RWPE2 (cell line): ENCODE results near the gene POC5.

Experiments
- ATAC-seq: fragments of 200-7000 bp; cut with Tn5 transposase; 3 replicates; pipeline ENCODE4 v1.9.1; 2021; ENCODE audit warnings: low read depth
- DNase-seq: peaks from one replicate; pipeline ENCODE4 v3.0.0-alpha.2; 2020; ENCODE audit warnings: low spot score
- H3K27ac ChIP-seq: fragments of 450-650 bp; 2 replicates; pipeline ENCODE4 v1.5.1; 2017; ENCODE audit warnings: mild to moderate bottlenecking; ENCODE audit not compliant: poor library complexity, severe bottlenecking
- H3K27me3 ChIP-seq: fragments of 250-450 bp; sonication (Bioruptor Pico); 2 replicates; pipeline ENCODE4 v1.5.1; 2021; ENCODE audit warnings: mild to moderate bottlenecking, moderate library complexity; ENCODE audit not compliant: insufficient read depth, poor library complexity, severe bottlenecking
- H3K36me3 ChIP-seq: fragments of 250-450 bp; sonication (Bioruptor Pico); 2 replicates; pipeline ENCODE4 v1.5.1; 2020; ENCODE audit warnings: low read depth, mild to moderate bottlenecking, moderate library complexity
- H3K4me1 ChIP-seq: fragments of 250-450 bp; sonication (Bioruptor Pico); 2 replicates; pipeline ENCODE4 v1.5.1; 2021; ENCODE audit warnings: mild to moderate bottlenecking, moderate library complexity; ENCODE audit not compliant: insufficient read depth, poor library complexity, severe bottlenecking
- H3K4me3 ChIP-seq: fragments of 250-450 bp; sonication (Bioruptor Pico); 2 replicates; pipeline ENCODE4 v1.5.1; 2021; ENCODE audit warnings: mild to moderate bottlenecking, moderate library complexity; ENCODE audit not compliant: severe bottlenecking
- H3K9me3 ChIP-seq: fragments of 250-450 bp; sonication (Bioruptor Pico); 2 replicates; pipeline ENCODE4 v1.5.1; 2021; ENCODE audit warnings: mild to moderate bottlenecking, moderate library complexity; ENCODE audit not compliant: severe bottlenecking
- CTCF ChIP-seq: fragments of 450-650 bp; IDR thresholded peaks from one replicate; pipeline ENCODE4 v1.5.1; 2017; ENCODE audit warnings: mild to moderate bottlenecking, moderate library complexity; ENCODE audit not compliant: poor library complexity, severe bottlenecking

Gene POC5

GRCh38 chr5:75678155-75678554 lies 39.1 kb downstream of the POC5 start:
- Histone ChIP-seq H3K9me3 (no peaks in the 10 kb centered on the region), H3K36me3 (peaks cover 34% of the 10 kb centered on the region), H3K4me3 (no peak overlapping the region), H3K27ac (no peak overlapping the region), H3K4me1 (peaks cover 7% of the 10 kb centered on the region), H3K27me3 (no peaks in the 10 kb centered on the region)
- DNase-seq (no peak), ATAC-seq (no peak)
- TF ChIP-seq CTCF = no peak

- H3K27me3 ChIP-seq = no peaks in the 10 kb centered on the region
- no peak for TF ChIP-seq CTCF
- peaks cover 39% of the 10 kb centered on the region for H3K36me3 ChIP-seq
- no peak overlapping the region for H3K4me3 ChIP-seq
- no peaks in the 10 kb centered on the region for H3K9me3 ChIP-seq
- no peak overlapping the region for H3K27ac ChIP-seq
- DNase-seq (no peak), ATAC-seq (no peak)
- H3K4me1 ChIP-seq = peaks cover 7% of the 10 kb centered on the region
These were observed 39.6 kb downstream of the POC5 start for GRCh38 chr5:75677607-75678006.

- Histone ChIP-seq H3K4me1 (peaks cover 7% of the 10 kb centered on the region), H3K36me3 (peaks cover 38% of the 10 kb centered on the region), H3K27me3 (no peaks in the 10 kb centered on the region), H3K9me3 (no peaks in the 10 kb centered on the region), H3K27ac (no peak overlapping the region), H3K4me3 (no peak overlapping the region)
- no peak for DNase-seq
- TF ChIP-seq CTCF = no peak
- no peak for ATAC-seq
These were observed 41.5 kb downstream of the POC5 start for GRCh38 chr5:75675783-75676182.

- DNase-seq (no peak), ATAC-seq (no peak)
- Histone ChIP-seq H3K4me3 (no peak overlapping the region), H3K27me3 (no peaks in the 10 kb centered on the region), H3K4me1 (peaks cover 5% of the 10 kb centered on the region), H3K27ac (no peak overlapping the region), H3K9me3 (no peaks in the 10 kb centered on the region), H3K36me3 (peaks cover 26% of the 10 kb centered on the region)
- no peak for TF ChIP-seq CTCF
These were observed 44.6 kb downstream of the POC5 start for GRCh38 chr5:75672616-75673015.

- no peak overlapping the region for H3K27ac ChIP-seq
- no peak for ATAC-seq
- no peaks in the 10 kb centered on the region for H3K9me3 ChIP-seq
- no peak for DNase-seq
- H3K4me3 ChIP-seq = no peak overlapping the region
- H3K36me3 ChIP-seq = peaks cover 25% of the 10 kb centered on the region
- H3K4me1 ChIP-seq = peaks cover 5% of the 10 kb centered on the region
- H3K27me3 ChIP-seq = no peaks in the 10 kb centered on the region
- TF ChIP-seq CTCF = no peak
These were observed 45.7 kb downstream of the POC5 start for GRCh38 chr5:75671506-75671905.
